ENCODE data around the gene BRD4. TPM values are rescaled to one million over a fixed set of nuclear protein-coding genes. Genes with fewer than 3 reads are reported as not detected.

The BRD4 gene
- total and polyA plus RNA-seq, 2 of the 13 experiments (the other 11 are each of a cell fraction or from before 2014, with no cell fraction given), result 10.5 to 11.4 TPM

- TF ChIP-seq RNF219 (CRISPR knock-in tag; IDR thresholded peaks at IDR 0.05) (0 out of 2 replicates have a peak, but pooled peaks have one; percentile 4), CHD4 (IDR thresholded peaks at IDR 0.05; ENCODE audit: borderline replicate concordance, low read length) (peak; percentile 44; the same call in 1 of the 2 replicates), ZNF746 (CRISPR knock-in tag; IDR thresholded peaks at IDR 0.05) (no peak), ZSCAN30 (CRISPR knock-in tag; IDR thresholded peaks at IDR 0.05) (no peak), XBP1 (CRISPR knock-in tag; IDR thresholded peaks at IDR 0.05) (no peak), NR1H2 (CRISPR knock-in tag; IDR thresholded peaks at IDR 0.05; ENCODE audit: borderline replicate concordance, low read depth) (no peak), NRL (CRISPR knock-in tag; IDR thresholded peaks at IDR 0.05; ENCODE audit: borderline replicate concordance) (no peak), ZNF775 (CRISPR knock-in tag; IDR thresholded peaks at IDR 0.05; ENCODE audit: borderline replicate concordance) (no peak), SP2 (CRISPR knock-in tag; IDR thresholded peaks at IDR 0.05) (peak; percentile 11; the same call in 1 of the 2 replicates), PAXIP1 (CRISPR knock-in tag; conservative IDR thresholded peaks at IDR 0.05) (peak; percentile 91), ZNF556 (CRISPR knock-in tag; IDR thresholded peaks at IDR 0.05; ENCODE audit: borderline replicate concordance) (no peak; the same call in 1 of the 2 replicates), ZNF879 (CRISPR knock-in tag; IDR thresholded peaks at IDR 0.05) (no peak), ERF (CRISPR knock-in tag; IDR thresholded peaks at IDR 0.05) (peak; percentile 82; the same call in 1 of the 2 replicates), ZNF841 (CRISPR knock-in tag; IDR thresholded peaks at IDR 0.05; ENCODE audit: borderline replicate concordance) (no peak), IKZF5 (CRISPR knock-in tag; IDR thresholded peaks at IDR 0.05) (no peak; the same call in none of the 2 replicates), ZBTB25 (CRISPR knock-in tag; IDR thresholded peaks at IDR 0.05) (peak; percentile 67; the same call in 1 of the 2 replicates), ZNF296 (CRISPR knock-in tag; conservative IDR thresholded peaks at IDR 0.05) (no peak), ZNF761 (CRISPR knock-in tag; conservative IDR thresholded peaks at IDR 0.05) (no peak), ZNF260 (CRISPR knock-in tag; IDR thresholded peaks at IDR 0.05; ENCODE audit: borderline replicate concordance, low read depth) (no peak), ZNF597 (CRISPR knock-in tag; IDR thresholded peaks at IDR 0.05) (no peak)
Measured at GRCh38 chr19:15297416-15298224, 34.7 kb downstream of the BRD4 start (continued).
